GM18909 (cell line): Measurements from ENCODE around the gene PDE5A.

Experiments used
- ATAC-seq: cut with Tn5 transposase; IDR thresholded peaks from one replicate; pipeline ENCODE4 v1.9.1; 2021; ENCODE audit warnings: mild to moderate bottlenecking; ENCODE audit not compliant: unreplicated experiment, poor library complexity

PDE5A gene

DNA sequence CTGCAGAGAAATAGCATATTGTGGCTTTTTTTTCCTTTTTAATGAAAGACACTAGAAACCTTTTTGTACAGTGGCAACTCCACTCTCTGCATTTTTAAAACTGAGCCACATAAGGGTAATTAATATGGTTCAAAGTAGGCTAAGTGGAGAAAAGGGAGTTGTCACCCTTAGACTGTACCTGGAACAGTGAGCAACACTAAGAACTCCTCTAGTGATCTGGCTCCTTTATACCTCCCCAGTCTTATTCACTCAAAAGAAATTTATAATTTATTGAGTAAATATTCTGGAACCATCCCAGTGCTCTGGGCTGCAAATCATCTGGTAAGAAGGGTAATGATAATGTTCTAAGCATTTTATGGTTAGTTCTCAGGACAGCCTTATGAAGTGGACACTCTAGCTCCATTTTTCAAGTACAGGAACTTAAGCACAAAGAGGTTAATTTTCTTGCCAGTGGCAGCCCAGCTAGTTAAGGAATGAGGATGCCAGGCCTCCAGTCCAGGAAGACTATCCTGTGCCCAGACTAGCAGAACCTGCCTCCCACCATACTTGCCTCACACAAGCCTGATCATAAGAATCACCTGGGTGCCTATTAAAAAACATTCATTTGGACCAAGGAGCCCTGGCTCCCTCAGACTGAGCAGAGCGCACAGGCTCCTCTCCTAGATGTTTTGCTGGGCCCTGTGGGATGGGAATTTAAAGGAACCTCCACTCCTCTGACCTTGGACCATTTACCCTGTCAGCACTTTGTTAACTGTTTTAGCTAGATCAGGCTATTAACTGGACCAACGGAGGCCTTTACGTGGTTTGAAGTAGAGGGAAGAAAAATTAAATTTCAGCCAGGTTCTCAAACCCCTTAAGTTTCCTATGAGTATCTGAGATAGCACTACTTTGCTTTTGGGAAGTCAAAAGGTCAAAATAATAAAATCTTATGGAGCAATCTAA lies 102.6 kb downstream of the PDE5A start:
- no peak for ATAC-seq

GRCh38 chr4:119525005-119525749 lies 103.4 kb downstream of the PDE5A start:
- no peak for ATAC-seq

GRCh38 chr4:119523399-119523798 lies 105.2 kb downstream of the PDE5A start:
- ATAC-seq = no peak

DNA sequence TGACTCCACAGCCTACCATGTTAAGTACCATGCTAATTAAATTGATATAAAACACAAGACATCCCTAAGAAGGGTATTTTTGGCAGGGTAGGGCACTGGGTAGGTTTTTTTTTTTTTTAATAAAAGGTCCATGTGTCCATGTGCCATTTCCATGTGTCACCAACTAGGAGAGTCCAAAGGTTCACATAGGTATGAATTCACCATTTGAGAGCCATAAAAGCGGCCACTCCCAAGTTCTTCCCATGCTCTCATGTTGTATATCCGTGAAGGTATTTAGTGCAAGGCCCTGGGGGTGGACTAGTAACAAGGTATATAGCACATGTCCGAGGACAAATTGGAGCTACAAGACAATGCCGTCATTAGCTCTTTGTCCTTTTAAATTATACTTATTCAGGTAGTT lies 107.3 kb downstream of the PDE5A start:
- ATAC-seq = no peak

- no peak for ATAC-seq
Observed at GRCh38 chr4:119518915-119519410, 109.6 kb downstream of the PDE5A start.

- no peak for ATAC-seq
Observed at GRCh38 chr4:119518230-119518892, 110.2 kb downstream of the PDE5A start.

DNA sequence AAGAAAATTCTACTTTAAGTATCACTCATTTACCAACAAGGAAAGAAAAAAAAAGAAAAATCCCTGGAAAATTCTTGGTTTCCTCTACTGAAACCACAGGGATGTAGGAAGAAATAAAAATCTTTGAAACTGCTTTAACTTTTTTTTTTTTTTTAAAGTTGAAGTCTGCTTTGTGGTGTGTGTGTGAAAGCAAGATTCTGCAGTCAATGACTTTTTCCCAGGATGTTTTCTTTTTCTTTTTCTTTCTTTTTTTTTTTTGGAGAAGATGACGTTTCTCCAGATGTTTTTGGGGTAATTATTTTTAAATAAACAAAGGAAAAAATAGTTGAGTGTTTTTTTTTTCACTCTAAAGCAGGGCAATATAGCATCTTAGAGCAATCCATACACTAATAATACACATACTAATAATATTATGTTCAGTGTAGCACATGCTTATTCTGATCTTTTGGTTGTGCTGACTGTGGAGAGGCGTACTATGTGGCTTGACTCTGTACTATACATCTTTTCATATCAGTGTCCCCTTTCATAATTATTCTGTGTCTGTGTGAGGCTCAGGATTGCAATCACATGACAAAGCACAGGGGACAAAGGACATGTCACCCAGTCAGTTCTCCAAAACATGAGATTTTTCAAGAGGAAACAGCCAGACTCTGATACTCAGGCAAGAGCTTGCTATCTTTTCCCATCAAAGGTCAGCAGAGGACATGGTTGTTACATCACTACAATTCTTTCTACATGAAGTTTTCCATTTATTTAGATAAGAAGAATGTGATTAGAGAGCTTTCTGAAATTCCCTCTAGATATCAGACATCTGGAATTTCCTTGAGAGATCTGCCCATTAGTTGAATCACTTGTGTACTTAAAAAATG lies 111.0 kb downstream of the PDE5A start:
- no peak for ATAC-seq

GRCh38 chr4:119512398-119512797 lies 116.2 kb downstream of the PDE5A start:
- no peak for ATAC-seq

DNA sequence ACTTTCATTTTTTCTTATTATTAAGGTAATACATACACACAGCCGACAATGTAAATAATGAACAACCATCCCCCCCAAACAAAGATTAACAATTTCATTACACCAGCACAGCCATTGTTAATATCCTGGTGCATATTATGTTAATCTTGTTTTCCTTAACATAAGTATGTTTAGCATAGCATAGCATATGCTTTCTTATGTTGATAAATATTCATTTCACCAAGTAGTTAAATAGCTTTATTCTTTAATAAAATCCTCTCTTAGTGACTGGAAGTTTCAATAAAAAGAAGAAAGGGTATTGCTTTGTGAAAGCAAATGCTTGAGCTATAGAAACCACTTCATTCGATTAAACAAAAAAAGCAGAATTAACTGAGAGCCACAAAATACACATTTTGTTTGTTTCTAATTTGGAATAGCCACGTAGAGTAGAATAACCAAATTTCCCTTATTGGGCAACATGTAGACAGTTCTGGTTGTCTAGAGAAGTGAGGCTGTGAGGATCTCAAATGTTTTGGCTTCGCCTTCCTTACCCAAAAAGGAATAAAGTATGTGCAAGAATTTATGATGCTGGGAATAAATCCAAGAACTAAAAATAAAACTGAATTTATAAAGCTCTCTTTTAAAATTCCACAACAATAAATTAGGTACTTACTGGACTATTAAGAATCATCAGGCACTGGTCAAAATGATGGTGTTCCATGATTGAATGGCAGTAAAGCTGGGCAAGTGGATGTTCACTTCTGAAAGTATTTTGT lies 118.0 kb downstream of the PDE5A start:
- ATAC-seq = no peak

DNA sequence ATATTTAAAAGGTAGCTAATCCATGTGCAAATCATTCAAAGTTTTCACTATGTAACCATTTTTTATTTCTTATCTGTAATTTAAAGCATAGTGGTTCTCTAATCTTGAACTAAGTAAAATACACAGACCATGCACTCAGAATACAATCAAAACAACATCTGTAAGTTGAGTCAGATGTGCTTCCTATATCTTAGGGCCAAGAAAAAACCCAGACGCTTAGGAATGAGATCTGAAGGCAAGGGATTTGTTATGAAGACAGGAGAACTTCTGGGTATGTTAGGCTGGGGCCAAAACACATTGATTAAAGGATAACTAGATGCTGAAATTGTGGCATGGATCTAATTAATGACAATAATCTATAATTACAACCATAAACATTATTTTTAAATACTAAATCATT lies 120.3 kb downstream of the PDE5A start:
- no peak for ATAC-seq

GRCh38 chr4:119506806-119507205 lies 121.8 kb downstream of the PDE5A start:
- no peak for ATAC-seq

GRCh38 chr4:119504616-119505015 lies 124.0 kb downstream of the PDE5A start:
- ATAC-seq = no peak

GRCh38 chr4:119501740-119502139 lies 126.9 kb downstream of the PDE5A start:
- no peak for ATAC-seq

GRCh38 chr4:119498527-119498926 lies 130.1 kb downstream of the PDE5A start:
- ATAC-seq = no peak

DNA sequence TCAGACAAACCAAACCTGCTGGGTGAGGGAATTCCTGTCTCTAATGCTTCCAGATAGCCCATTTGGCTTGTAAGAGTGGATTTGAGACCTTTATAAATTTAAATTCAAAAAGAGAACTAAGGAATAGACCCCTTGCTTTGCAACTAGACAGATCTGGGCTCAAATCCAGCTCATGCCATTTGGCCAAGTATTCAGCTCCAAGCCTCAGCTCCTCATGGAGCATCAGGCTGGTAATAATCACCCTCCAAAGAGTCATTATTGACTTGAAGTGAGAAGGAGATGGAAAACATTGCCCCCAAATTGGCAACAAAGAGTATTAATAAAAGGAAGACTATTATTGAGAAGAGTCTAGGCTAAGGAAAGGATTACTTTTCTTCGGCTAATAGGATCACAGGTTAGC lies 134.7 kb downstream of the PDE5A start:
- ATAC-seq = no peak

DNA sequence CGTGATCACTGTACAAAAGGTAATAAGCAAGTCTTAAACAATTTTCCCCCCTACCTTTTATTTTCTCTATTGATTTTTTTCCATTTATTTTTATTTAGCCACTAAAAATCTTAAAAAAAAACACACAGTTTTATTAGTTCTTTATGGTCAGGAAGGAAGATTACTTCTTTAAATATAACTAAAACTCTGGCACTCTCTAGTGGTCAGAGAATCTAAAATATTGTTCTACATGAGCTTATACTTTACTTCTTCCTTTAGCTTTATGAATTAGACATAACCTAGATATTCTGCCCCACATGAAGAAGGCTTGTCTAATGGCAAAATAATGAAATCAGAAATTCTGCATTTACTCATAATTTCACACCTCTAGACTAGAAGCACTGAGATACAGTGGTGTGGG lies 135.2 kb downstream of the PDE5A start:
- ATAC-seq = no peak

- ATAC-seq = no peak
Observed at GRCh38 chr4:119490335-119490734, 138.3 kb downstream of the PDE5A start.

DNA sequence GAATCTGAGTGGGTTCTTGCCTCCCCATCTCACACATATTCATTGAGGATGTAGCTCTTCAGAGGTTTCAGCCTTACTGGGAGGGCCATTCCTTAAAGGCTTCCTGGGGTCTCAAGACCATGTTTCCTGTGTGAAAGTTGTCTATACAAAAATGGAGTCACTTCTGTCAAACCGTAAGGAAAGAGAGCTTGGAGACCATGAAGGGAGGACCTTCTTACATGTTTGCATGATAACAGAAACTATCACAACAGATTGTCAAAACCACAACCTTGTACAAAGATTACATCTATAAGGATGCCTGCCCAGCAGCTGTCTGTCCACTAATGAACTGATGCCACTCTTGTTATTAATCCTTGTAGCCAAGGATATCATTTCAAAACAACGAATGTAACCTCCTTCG lies 139.3 kb downstream of the PDE5A start:
- no peak for ATAC-seq

GRCh38 chr4:119480331-119480730 lies 148.3 kb downstream of the PDE5A start:
- ATAC-seq = no peak
